ENCODE data around the gene PSAPL1. TPM values are rescaled to one million over a fixed set of nuclear protein-coding genes. Genes with fewer than 3 reads are reported as not detected.

The PSAPL1 gene
- total RNA-seq, 3 donors from 2014 or later (not counting 1 experiment from before 2014, with no cell fraction given), result not detected

GRCh38 chr4:7414046-7414445 lies 20.7 kb downstream of the PSAPL1 start:
- no peak overlapping the region for H3K27ac ChIP-seq (ENCODE audit: low read length)
- H3K36me3 ChIP-seq (ENCODE audit: control insufficient read depth, insufficient read depth, low read length), result no peaks in the 10 kb centered on the region
- no peak for DNase-seq
- peaks cover 6% of the 10 kb centered on the region for H3K27me3 ChIP-seq (ENCODE audit: control insufficient read depth, insufficient read depth, low read length)
- no peaks in the 10 kb centered on the region for H3K4me1 ChIP-seq (ENCODE audit: control insufficient read depth, insufficient read depth, low read length)
- no peak overlapping the region for H3K4me3 Mint-ChIP-seq
- H3K4me3 ChIP-seq (ENCODE audit: low read length), result no peak overlapping the region
- ATAC-seq, result no peak
- no peaks in the 10 kb centered on the region for H3K4me1 Mint-ChIP-seq
- H3K9me3 ChIP-seq (ENCODE audit: control insufficient read depth, insufficient read depth, low read length), result peaks cover 5% of the 10 kb centered on the region
- H3K9me3 Mint-ChIP-seq, result no peaks in the 10 kb centered on the region
- WGBS (ENCODE audit: insufficient coverage), result 86% methylated on average over 9 of the region's 9 CpGs
- intact Hi-C loops (cut with micrococcal nuclease), result no loop called here
- peaks cover 47 to 52% of the 10 kb centered on the region in 2 donors for H3K27me3 Mint-ChIP-seq (ENCODE audit: low read depth in 2 of 2)
- TF ChIP-seq CTCF (IDR thresholded peaks at IDR 0.05), result no peak
- H3K36me3 Mint-ChIP-seq, result peaks cover under 1% of the 10 kb centered on the region
- no peak overlapping the region for H3K27ac Mint-ChIP-seq

GRCh38 chr4:7412554-7412912 lies 22.2 kb downstream of the PSAPL1 start:
- no peak for DNase-seq
- intact Hi-C loops (cut with micrococcal nuclease), result no loop called here
- Mint-ChIP-seq H3K27ac (no peak overlapping the region), H3K4me3 (no peak overlapping the region), H3K27me3 (ENCODE audit: low read depth in 2 of 2) (peaks cover 43 to 52% of the 10 kb centered on the region in 2 donors), H3K36me3 (peaks cover 16% of the 10 kb centered on the region), H3K4me1 (no peaks in the 10 kb centered on the region), H3K9me3 (peaks cover 8 to 10% of the 10 kb centered on the region in 2 donors)
- no peak overlapping the region for H3K4me3 ChIP-seq (ENCODE audit: low read length)
- H3K4me1 ChIP-seq (ENCODE audit: control insufficient read depth, insufficient read depth, low read length), result no peaks in the 10 kb centered on the region
- 82% methylated on average over 4 of the region's 4 CpGs for WGBS (ENCODE audit: insufficient coverage)
- peaks cover 9% of the 10 kb centered on the region for H3K27me3 ChIP-seq (ENCODE audit: control insufficient read depth, insufficient read depth, low read length)
- peaks cover 7% of the 10 kb centered on the region for H3K9me3 ChIP-seq (ENCODE audit: control insufficient read depth, insufficient read depth, low read length)
- H3K27ac ChIP-seq (ENCODE audit: low read length), result no peak overlapping the region
- ATAC-seq, result no peak
- TF ChIP-seq CTCF (IDR thresholded peaks at IDR 0.05), result no peak
- no peaks in the 10 kb centered on the region for H3K36me3 ChIP-seq (ENCODE audit: control insufficient read depth, insufficient read depth, low read length)

GRCh38 chr4:7411896-7412553 lies 22.7 kb downstream of the PSAPL1 start:
- Histone ChIP-seq H3K9me3 (ENCODE audit: control insufficient read depth, insufficient read depth, low read length) (peaks cover 7% of the 10 kb centered on the region), H3K27me3 (ENCODE audit: control insufficient read depth, insufficient read depth, low read length) (peaks cover 9% of the 10 kb centered on the region), H3K4me1 (ENCODE audit: control insufficient read depth, insufficient read depth, low read length) (no peaks in the 10 kb centered on the region), H3K36me3 (ENCODE audit: control insufficient read depth, insufficient read depth, low read length) (no peaks in the 10 kb centered on the region), H3K27ac (ENCODE audit: low read length) (no peak overlapping the region), H3K4me3 (ENCODE audit: low read length) (no peak overlapping the region)
- Mint-ChIP-seq H3K36me3 (peaks cover 21% of the 10 kb centered on the region), H3K9me3 (peaks cover 8 to 13% of the 10 kb centered on the region in 2 donors), H3K4me1 (no peaks in the 10 kb centered on the region), H3K27me3 (ENCODE audit: low read depth in 2 of 2) (peaks cover 46 to 56% of the 10 kb centered on the region in 2 donors), H3K27ac (no peak overlapping the region), H3K4me3 (no peak overlapping the region)
- TF ChIP-seq CTCF (IDR thresholded peaks at IDR 0.05), result no peak
- WGBS (ENCODE audit: insufficient coverage), result 61% methylated on average over 12 of the region's 12 CpGs
- no peak for ATAC-seq
- intact Hi-C loops (cut with micrococcal nuclease), result no loop called here
- DNase-seq, result no peak

GRCh38 chr4:7411491-7411890 lies 23.2 kb downstream of the PSAPL1 start:
- peaks cover 27% of the 10 kb centered on the region for H3K36me3 Mint-ChIP-seq

More at GRCh38 chr4:7411491-7411890, 23.2 kb downstream of the PSAPL1 start:
- peaks cover 46 to 56% of the 10 kb centered on the region in 2 donors for H3K27me3 Mint-ChIP-seq (ENCODE audit: low read depth in 2 of 2)
- TF ChIP-seq CTCF (IDR thresholded peaks at IDR 0.05), result no peak
- DNase-seq (no peak), ATAC-seq (no peak)
- no peak overlapping the region for H3K4me3 ChIP-seq (ENCODE audit: low read length)
- no peak overlapping the region for H3K4me3 Mint-ChIP-seq
- peaks cover 9% of the 10 kb centered on the region for H3K27me3 ChIP-seq (ENCODE audit: control insufficient read depth, insufficient read depth, low read length)
- WGBS (ENCODE audit: insufficient coverage), result no CpG with 5 or more reads among the region's 1 CpG
- peaks cover 7% of the 10 kb centered on the region for H3K9me3 ChIP-seq (ENCODE audit: control insufficient read depth, insufficient read depth, low read length)
- intact Hi-C loops (cut with micrococcal nuclease), result no loop called here
- no peak overlapping the region for H3K27ac ChIP-seq (ENCODE audit: low read length)
- H3K9me3 Mint-ChIP-seq, result peaks cover 8 to 15% of the 10 kb centered on the region in 2 donors
- no peaks in the 10 kb centered on the region for H3K4me1 ChIP-seq (ENCODE audit: control insufficient read depth, insufficient read depth, low read length)
- no peaks in the 10 kb centered on the region for H3K4me1 Mint-ChIP-seq
- H3K27ac Mint-ChIP-seq, result no peak overlapping the region
- H3K36me3 ChIP-seq (ENCODE audit: control insufficient read depth, insufficient read depth, low read length), result no peaks in the 10 kb centered on the region
